K562 (cell line): Measurements from ENCODE around the gene PTBP3. TPM values are rescaled to one million over a fixed set of nuclear protein-coding genes. Genes with fewer than 3 reads are reported as not detected.

Experiments
- CHD4 ChIP-seq: fragments of 200-600 bp; sonication (generic); IDR thresholded peaks from 3 replicates; pipeline ENCODE4 v1.6.1; 2012; ENCODE audit warnings: low read depth, mild to moderate bottlenecking, mixed read lengths, low read length, inconsistent platforms; ENCODE audit not compliant: insufficient read depth, insufficient replicate concordance, poor library complexity, severe bottlenecking
- DMBX1 ChIP-seq: fragments of 250-450 bp; sonication (Bioruptor Pico); IDR thresholded peaks from 2 replicates; pipeline ENCODE4 v1.8.0; 2022; ENCODE audit warnings: inconsistent platforms, mild to moderate bottlenecking, moderate library complexity, borderline replicate concordance
- ETS1 ChIP-seq: conservative IDR thresholded peaks from 2 replicates; pipeline ENCODE4 v1.6.1; 2011; ENCODE audit warnings: low read depth, mild to moderate bottlenecking, low read length; ENCODE audit not compliant: control insufficient read depth
- GTF2E2 ChIP-seq: fragments of 200-800 bp; sonication (Bioruptor generic); IDR thresholded peaks from 2 replicates; pipeline ENCODE4 v1.6.1; 2016; ENCODE audit warnings: missing genetic modification characterization, missing compliant biosample characterization
- HDGF ChIP-seq: fragments of 450-650 bp; IDR thresholded peaks from 2 replicates; pipeline ENCODE4 v1.6.1; 2016
- IRF9 ChIP-seq: fragments of 450-650 bp; IDR thresholded peaks from 2 replicates; pipeline ENCODE4 v1.6.1; 2016; ENCODE audit warnings: missing biosample characterization, missing genetic modification characterization
- JUND ChIP-seq, 2 experiments: IDR thresholded peaks; 2 replicates in 1 of 2; 3 replicates in 1 of 2; pipeline ENCODE4 v1.6.1; 2011; ENCODE audit warnings: borderline replicate concordance in 2 of 2, low read depth in 2 of 2, low read length in 2 of 2, improper control_type of control experiment in 1 of 2, missing biosample characterization in 1 of 2, missing genetic modification characterization in 1 of 2, missing genetic modification reagents in 1 of 2
- KDM4B ChIP-seq, 2 experiments: fragments of 450-650 bp in 1 of 2; sonication (generic) in 1 of 2; IDR thresholded peaks; 2 replicates each; pipeline ENCODE4 v1.6.1; 2016 to 2017; ENCODE audit warnings: borderline replicate concordance in 2 of 2, antibody characterized with exemption in 1 of 2, low read depth in 1 of 2, mild to moderate bottlenecking in 1 of 2
- KLF6 ChIP-seq: fragments of 250-450 bp; sonication (Bioruptor Pico); IDR thresholded peaks from 2 replicates; pipeline ENCODE4 v1.4.0; 2020; ENCODE audit warnings: mild to moderate bottlenecking, moderate library complexity, borderline replicate concordance
- MAFG ChIP-seq: fragments of 450-650 bp; conservative IDR thresholded peaks from 2 replicates; pipeline ENCODE4 v1.6.1; 2016; ENCODE audit warnings: missing genetic modification characterization, missing compliant biosample characterization
- NCOA1 ChIP-seq: fragments of 450-650 bp; IDR thresholded peaks from 2 replicates; pipeline ENCODE4 v1.6.1; 2016; ENCODE audit warnings: low read depth
- NEUROD1 ChIP-seq: fragments of 150-350 bp; IDR thresholded peaks from 2 replicates; pipeline ENCODE4 v1.6.1; 2014; ENCODE audit warnings: borderline replicate concordance, low read length, low read depth; ENCODE audit not compliant: partially characterized antibody
- NFE2 ChIP-seq: IDR thresholded peaks from 2 replicates; pipeline ENCODE4 v1.6.1; 2014; ENCODE audit warnings: antibody characterized with exemption, low read depth
- PTRF ChIP-seq: fragments of 450-650 bp; IDR thresholded peaks from 2 replicates; pipeline ENCODE4 v1.6.1; 2016; ENCODE audit warnings: mild to moderate bottlenecking, missing genetic modification characterization, missing compliant biosample characterization
- PTTG1 ChIP-seq: fragments of 450-650 bp; IDR thresholded peaks from 2 replicates; pipeline ENCODE4 v1.6.1; 2016; ENCODE audit warnings: low read depth, mild to moderate bottlenecking, missing genetic modification characterization, missing compliant biosample characterization
- SMAD4 ChIP-seq: fragments of 250-450 bp; sonication (Bioruptor Pico); conservative IDR thresholded peaks from 2 replicates; pipeline ENCODE4 v1.8.0; 2021; ENCODE audit warnings: inconsistent platforms, mild to moderate bottlenecking, moderate library complexity
- TBL1XR1 ChIP-seq, 2 experiments: IDR thresholded peaks; 2 replicates each; pipeline ENCODE4 v1.6.1; 2012; ENCODE audit warnings: improper control_type of control experiment in 2 of 2, low read length in 2 of 2, mild to moderate bottlenecking in 1 of 2
- ZFP91 ChIP-seq: sonication (generic); formaldehyde crosslinking; IDR thresholded peaks from 2 replicates; pipeline ENCODE4 v1.8.0; 2022; ENCODE audit warnings: mild to moderate bottlenecking, missing genetic modification reagents
- ZMIZ1 ChIP-seq, 2 experiments: fragments of 150-350 bp in 1 of 2; IDR thresholded peaks; 2 replicates each; pipeline ENCODE4 v1.6.1; 2012 to 2016; ENCODE audit warnings: low read depth in 2 of 2, low read length in 2 of 2, mild to moderate bottlenecking in 1 of 2, moderate library complexity in 1 of 2
- polyA plus RNA-seq, 8 experiments: library from polyadenylated mRNA; depleted of rRNA in 4 of 8; stranded (reverse) in 5 of 8; unstranded in 3 of 8; fragments of >200 nt; fragmentation: Nextera tagmentation in 2 of 8; fragmentation: Illumina TruSeq in 1 of 8; extraction: Ambion mirVana in 2 of 8; extraction: Trizol in 1 of 8; gene quantifications; 2 replicates each; pipeline versions ENCODE4 v1.2.1 to v1.2.3, GENCODE V29; 2011 to 2014; ENCODE audit warnings: inconsistent platforms in 1 of 8, missing spikeins in 1 of 8
- total RNA-seq, 7 experiments: library from RNA; depleted of rRNA in 6 of 7; stranded (reverse); fragments of >200 nt in 6 of 7; fragmentation: Illumina TruSeq in 2 of 7; extraction: Trizol in 2 of 7; gene quantifications; 2 replicates each; pipeline versions ENCODE4 v1.2.1 to v1.2.3, GENCODE V29; 2011 to 2021; ENCODE audit warnings: low replicate concordance in 1 of 7

PTBP3 gene
- total and polyA plus RNA-seq, 9 of the 15 experiments (the other 6 are each of a cell fraction or from before 2014, with no cell fraction given): 22.4 to 132 (median 68.0) TPM

- TF ChIP-seq ZFP91 (CRISPR knock-in tag) (0 out of 2 replicates have a peak, but pooled peaks have one; percentile 8), HDGF (no peak), PTTG1 (tag) (peak; percentile 67; the same call in 1 of the 2 replicates), NCOA1 (0 out of 2 replicates have a peak, but pooled peaks have one; percentile 43), ZMIZ1 (IDR thresholded peaks at IDR 0.05; ENCODE audit: low read depth in 2 of 2, low read length in 2 of 2) (0 out of 4 replicates have a peak, but pooled peaks of 1 of the 2 experiments have one; percentile 34), SMAD4 (CRISPR knock-in tag) (no peak), DMBX1 (CRISPR knock-in tag) (peak; percentile 72; the same call in 1 of the 2 replicates), MAFG (tag) (0 out of 2 replicates have a peak, but pooled peaks have one; percentile 8), CHD4 (peak; percentile 25), NFE2 (peak; percentile 74), KDM4B (IDR thresholded peaks at IDR 0.05; ENCODE audit: borderline replicate concordance in 2 of 2, low read depth in 1 of 2) (0 out of 4 replicates have a peak, but pooled peaks of 1 of the 2 experiments have one; percentile 46), TBL1XR1 (IDR thresholded peaks at IDR 0.05; ENCODE audit: low read length in 2 of 2) (0 out of 4 replicates have a peak, but pooled peaks of 1 of the 2 experiments have one; percentile 22), GTF2E2 (tag) (peak; percentile 74), PTRF (tag) (peak; percentile 70; the same call in 1 of the 2 replicates), IRF9 (tag) (peak; percentile 63), KLF6 (CRISPR knock-in tag) (0 out of 2 replicates have a peak, but pooled peaks have one; percentile 34), ETS1 (no peak), NEUROD1 (peak; percentile 46), JUND (IDR thresholded peaks at IDR 0.05; ENCODE audit: borderline replicate concordance, low read depth, low read length) (peak; percentile 90; the same call in 1 of the 2 replicates), JUND (tag; IDR thresholded peaks at IDR 0.05; ENCODE audit: borderline replicate concordance, low read depth, low read length) (peak; percentile 88; the same call in 2 of the 3 replicates)
Measured at GRCh38 chr9:112180387-112180881, 153.0 kb downstream of the PTBP3 start (continued).
